Measurements from ENCODE around the gene C1QTNF1.

- TF ChIP-seq YY1 (IDR thresholded peaks at IDR 0.05; ENCODE audit: insufficient read depth, insufficient read length) (no peak), ZNF274 (IDR thresholded peaks at IDR 0.05; ENCODE audit: low read depth, low read length) (no peak), SUZ12 (IDR thresholded peaks at IDR 0.05; ENCODE audit: extremely low read depth, insufficient read depth, insufficient read length) (no peak)
These were observed 65.0 kb downstream of the C1QTNF1 start for GRCh38 chr17:79088997-79089328.

All from NT2/D1 (cell line).